PC-9 (cell line): ENCODE data around the gene CD300LB.

Source experiments
- EZH2 ChIP-seq: fragments of 200-600 bp; sonication (generic); IDR thresholded peaks from 2 replicates; pipeline ENCODE4 v1.8.0; 2017; ENCODE audit warnings: antibody characterized with exemption, low read depth
- TF ChIP-seq, protein P1 (sequence below): fragments of 200-600 bp; sonication (generic); conservative IDR thresholded peaks from 2 replicates; pipeline ENCODE4 v1.6.1; 2017; ENCODE audit warnings: mixed run types, antibody characterized with exemption, mild to moderate bottlenecking, moderate library complexity

DNA sequence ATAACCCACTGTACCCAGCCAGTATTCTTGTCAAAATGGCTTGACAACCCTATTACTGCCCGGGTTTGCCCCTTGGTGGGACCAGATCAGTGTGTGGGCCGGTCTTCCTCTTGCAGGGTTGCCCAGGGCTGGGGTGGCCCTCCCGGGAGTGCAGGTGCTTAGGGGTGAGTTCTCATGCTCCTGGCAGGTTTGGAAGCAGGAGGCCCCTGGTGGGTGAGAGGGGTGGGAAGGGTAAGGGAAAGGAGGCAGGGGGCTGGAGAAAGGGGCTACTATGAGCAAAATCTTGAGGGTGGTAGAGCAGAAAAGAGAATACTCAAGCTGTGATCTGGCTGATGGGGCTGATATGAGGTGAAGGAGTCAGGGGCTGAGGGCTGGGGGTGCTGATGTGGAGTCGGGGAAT is 58.4 kb downstream of the CD300LB start:
- TF ChIP-seq, protein P1, sequence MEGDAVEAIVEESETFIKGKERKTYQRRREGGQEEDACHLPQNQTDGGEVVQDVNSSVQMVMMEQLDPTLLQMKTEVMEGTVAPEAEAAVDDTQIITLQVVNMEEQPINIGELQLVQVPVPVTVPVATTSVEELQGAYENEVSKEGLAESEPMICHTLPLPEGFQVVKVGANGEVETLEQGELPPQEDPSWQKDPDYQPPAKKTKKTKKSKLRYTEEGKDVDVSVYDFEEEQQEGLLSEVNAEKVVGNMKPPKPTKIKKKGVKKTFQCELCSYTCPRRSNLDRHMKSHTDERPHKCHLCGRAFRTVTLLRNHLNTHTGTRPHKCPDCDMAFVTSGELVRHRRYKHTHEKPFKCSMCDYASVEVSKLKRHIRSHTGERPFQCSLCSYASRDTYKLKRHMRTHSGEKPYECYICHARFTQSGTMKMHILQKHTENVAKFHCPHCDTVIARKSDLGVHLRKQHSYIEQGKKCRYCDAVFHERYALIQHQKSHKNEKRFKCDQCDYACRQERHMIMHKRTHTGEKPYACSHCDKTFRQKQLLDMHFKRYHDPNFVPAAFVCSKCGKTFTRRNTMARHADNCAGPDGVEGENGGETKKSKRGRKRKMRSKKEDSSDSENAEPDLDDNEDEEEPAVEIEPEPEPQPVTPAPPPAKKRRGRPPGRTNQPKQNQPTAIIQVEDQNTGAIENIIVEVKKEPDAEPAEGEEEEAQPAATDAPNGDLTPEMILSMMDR = no peak
- no peak for TF ChIP-seq EZH2
